HG02870 (cell line): ENCODE data around the gene ATXN1.

ENCODE experiments used
- ATAC-seq: cut with Tn5 transposase; IDR thresholded peaks from one replicate; pipeline ENCODE4 v1.9.1; 2021; ENCODE audit warnings: mild to moderate bottlenecking, moderate library complexity; ENCODE audit not compliant: unreplicated experiment

Gene ATXN1

DNA sequence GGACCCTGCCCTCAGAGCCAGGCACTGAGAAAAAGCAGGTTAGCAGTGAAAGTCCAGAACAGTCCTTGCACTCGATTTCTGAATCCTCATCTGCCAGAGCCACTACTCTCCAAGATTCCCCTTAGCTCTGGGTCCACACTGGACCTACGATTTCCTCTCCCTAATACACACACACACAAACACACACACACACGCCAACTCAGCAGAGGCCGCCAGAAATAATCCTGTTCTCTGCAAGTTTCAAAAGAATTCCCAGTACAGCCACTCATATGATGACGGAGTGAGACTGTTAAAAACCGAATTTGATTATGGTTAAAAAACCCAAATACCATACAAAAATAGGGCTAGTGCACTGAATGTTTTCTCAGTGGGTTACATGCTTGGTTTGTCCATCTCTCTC is 432.0 kb downstream of the ATXN1 start:
- no peak for ATAC-seq

DNA sequence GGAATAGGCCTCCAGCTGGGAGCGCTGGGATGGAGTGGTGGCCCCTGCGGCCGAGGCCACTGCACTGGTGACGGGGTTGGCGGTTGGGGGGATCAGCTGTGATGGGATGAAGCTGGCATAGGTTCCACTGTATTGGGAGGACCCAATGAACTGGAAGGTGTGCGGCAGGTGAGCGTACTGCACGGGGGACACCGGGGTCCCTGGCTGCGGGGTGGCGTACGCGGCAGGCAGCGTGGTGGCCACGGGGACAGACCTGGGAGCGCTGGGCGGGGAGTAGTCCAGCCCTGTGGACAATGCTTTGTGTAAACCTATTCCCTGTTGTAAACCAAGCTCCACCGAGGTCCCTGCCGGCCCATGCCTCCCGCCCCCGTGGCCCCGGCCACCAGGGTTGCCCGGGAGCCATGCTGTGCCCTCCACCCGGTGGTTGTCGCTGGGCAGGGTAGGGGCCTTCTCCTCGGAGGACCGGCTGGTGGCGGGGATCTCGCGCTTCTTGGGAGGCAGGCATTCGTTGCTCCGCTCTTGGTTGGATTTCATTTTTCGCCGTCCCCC is 433.4 kb downstream of the ATXN1 start:
- ATAC-seq = no peak

DNA sequence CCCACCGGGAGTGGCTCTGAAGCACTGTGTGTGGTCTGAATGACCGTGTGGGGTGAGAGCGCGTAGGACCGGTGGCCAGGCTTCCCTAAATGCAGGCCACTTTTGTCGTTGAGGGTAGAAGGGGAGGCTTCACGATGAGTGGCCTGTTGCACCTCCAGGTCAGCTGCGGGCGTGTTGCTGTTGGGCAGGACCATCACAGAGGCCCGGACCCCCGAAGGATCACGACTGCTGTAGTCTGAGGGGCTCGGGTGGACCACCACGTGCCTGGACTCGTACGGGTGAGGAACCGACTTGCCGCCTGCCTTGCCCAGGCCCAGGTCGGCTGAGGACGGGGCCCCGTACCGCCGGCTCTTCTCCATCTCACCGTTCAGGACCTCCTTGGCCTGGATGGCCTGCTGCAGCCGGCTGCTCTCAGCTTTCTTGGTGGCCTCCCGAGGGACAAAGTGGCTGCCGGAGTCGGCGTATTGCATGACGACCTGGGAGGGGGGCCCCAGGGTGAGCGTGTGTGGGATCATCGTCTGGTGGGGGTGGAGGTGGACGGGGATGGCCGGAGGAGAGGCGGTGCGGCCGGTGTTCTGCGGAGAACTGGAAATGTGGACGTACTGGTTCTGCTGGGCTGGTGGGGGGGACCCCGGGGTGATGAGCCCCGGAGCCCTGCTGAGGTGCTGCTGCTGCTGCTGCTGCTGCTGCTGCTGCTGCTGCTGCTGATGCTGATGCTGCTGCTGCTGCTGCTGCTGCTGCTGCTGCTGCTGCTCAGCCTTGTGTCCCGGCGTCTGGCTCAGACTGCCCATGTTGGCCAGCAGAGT is 434.1 kb downstream of the ATXN1 start:
- no peak for ATAC-seq

DNA sequence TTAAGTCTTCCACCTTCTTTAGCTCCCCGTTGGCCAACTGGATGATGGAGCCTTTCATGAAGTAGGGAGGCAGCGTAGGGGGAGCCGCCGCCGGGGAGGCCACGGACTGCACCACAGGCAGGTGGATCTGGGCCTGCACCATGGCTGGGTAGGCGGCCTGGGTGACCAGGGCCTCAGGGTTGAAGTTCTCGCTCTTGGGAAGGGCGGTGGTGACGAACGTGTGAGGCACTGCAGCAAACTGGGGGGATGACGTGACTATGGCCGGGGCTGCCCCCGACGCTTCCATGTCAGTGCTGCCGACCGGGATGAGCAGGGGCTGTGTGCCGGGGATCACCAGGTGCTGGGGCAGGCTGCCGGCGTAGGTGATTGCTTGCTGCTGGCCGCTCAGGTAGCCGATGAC is 434.7 kb downstream of the ATXN1 start:
- ATAC-seq = no peak

DNA sequence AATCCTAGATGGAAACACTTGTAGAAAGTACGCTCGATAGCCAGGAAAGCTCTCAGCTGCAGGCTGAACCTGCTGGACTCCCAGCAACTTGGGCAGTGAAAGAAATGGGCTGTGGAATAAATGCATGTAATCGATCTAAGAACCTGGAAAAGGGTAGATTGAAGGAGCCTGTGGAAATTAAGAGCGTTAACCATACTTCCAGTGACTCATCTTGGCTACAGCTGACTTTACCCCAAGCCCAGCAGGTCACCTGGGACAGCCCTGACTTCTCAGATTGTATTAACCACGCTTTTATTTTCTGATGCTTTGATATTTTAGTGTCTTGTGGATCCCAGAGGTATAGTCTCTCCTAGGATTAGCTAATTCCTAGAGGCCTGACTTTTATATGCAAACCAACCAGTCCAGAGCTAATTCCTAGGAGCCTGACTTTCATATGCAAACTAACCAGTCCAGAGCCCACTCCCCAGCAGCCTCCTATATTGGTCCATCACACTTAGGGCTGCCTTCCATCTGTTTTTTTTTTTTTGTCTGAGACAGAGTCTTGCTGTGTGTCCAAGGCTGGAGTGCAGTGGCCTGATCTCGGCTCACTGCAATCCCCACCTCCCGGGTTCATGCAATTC is 436.5 kb downstream of the ATXN1 start:
- no peak for ATAC-seq

DNA sequence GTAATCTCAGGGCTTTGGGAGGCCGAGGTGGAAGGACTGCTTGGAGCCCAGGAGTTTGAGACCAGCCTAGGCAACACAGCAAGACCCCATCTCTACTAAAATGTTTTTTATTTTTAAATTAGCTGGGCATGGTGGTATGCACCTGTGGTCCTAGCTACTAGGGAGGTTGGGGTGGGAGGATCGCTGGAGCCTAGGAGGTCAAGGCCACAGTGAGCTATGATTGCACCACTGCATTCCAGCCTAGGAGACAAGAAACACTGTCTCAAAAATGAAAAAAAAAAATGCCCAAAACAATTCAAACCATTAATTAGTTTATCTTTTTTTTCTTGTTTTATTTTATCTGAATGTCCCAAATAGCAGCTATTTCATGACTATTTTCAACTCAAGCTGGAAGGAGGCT is 437.1 kb downstream of the ATXN1 start:
- no peak for ATAC-seq

DNA sequence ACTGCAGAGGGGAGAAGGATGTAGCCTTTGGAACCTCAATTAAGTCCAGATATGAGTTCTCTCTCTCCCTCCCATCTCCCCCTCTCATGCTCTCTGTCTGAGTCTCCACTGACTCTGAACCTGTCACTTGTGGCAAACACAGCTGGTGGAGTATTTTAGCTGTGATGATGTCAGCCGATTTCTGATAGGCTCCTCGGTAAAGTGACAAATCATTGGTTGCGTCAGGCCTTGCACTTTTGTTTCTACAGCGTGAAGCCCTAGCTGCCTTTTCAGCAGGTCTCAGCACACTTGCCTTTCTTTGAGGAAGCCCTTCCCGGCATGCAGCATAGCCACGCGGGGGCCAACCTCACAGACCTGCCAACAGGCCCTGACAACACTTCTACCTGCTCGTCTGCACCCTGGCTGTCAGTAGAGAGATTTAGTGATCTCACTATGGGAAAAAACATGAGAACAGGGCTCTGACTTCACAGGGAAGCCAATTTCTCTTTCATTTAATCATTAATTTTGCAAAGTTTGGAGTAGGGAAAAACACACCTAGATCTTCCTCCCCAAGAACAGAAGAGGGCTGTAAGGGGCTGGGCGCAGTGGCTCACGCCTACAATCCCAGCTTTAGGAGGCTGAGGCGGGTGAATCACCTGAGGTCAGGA is 438.5 kb downstream of the ATXN1 start:
- peak; percentile 92 for ATAC-seq

DNA sequence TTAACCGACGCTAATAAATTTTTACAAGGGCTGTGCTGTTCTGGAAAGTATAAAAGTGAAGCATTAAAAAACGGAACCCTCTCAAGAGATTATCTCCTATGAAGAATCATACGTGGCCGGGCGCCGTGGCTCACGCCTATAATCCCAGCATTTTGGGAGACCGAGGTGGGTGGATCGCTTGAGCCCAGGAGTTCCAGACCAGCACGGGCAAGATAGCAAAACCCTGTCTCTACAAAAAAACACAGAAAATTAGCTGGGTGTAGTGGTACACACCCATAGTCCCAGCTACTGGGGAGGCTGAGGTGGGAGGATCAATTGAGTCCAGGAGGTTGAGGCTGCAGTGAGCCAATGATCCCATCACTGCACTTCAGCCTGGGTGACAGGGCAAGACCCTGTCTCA is 439.4 kb downstream of the ATXN1 start:
- ATAC-seq = no peak

DNA sequence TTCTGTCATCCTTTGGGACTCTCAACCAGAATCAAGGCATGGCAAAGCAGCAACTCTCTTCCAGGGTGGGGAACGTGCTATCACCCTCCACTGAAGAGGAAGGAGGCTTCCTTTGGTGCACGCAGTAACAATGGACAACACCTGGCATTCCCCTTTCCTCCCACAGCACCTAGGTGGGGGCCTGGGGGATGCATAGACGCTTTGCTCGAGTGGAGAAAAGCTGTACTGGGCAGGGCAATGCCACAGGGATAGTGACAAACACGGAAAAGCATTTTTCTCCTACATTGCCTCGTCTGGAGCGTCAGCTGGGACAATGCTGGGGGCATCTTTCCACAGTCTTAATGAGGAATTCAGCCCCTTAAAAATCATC is 439.9 kb downstream of the ATXN1 start:
- no peak for ATAC-seq

DNA sequence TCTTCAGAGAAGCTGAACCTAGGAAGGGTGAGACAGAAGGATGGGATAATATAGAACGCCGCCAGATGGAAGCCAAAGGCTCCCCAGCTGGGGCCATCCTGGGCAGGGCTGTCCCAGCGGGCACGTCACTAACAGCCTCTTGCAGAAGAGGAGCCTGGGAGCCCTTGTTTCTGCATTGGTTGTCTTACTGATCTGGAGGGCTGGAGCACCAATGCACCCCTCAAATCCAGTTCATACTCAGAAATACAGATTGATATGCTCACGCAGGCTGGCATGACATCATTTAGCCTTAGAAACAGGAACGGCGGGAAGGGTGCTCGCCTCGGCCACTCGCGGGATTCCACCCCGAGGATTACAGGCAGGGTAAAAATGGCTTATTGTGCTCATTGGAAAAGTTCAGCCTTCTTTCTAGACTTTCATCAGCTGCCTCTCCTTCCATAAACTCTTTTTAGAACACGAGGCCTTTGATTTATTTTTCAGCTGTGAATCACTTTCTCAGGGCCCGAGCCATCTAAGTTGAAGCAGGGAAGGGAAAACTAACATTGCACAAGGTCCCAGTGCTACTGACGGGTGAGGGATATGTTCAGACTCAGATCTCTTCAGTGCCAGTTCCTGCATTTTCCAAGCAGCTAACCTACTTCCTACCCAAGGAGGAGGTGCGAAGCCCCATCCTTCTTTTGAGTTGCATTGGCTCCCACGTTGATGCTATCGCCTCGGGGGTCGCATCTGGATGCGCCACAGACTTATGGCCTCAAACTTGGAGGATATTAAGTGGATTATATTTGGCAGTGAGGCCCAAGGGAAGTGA is 440.5 kb downstream of the ATXN1 start:
- ATAC-seq = no peak

DNA sequence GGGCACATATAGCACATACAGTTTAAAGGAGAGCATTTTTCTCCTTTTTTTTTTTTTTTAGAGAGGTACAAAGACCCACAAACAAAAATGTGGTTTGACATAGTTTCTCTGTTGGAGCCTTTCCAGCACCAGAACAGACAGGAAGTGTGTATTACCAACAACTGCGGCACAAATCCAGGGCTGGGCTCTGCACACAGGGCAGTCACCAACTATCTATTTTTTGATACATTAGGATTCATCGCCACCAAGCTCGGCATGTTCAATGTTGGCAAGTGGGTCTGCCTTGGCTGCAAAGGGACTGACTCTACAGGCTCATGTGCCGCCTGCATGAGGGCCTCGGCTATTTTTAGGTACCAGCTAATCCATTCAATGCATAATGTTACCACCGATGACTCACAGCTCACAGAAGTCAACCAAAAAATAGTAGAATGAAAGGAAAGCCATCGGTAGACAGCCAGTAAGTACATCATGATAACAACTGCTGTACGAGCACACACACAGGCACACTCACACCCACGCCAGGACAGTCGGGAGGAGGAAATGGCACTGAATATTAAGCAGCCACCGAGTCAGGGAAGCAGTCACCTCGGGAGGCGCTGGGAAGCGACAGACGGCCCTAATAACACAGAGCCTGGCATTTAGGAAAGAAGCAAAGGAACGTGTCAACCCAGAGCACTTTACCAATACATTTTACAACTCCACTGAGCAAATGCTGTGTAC is 441.3 kb downstream of the ATXN1 start:
- peak; percentile 44 for ATAC-seq

DNA sequence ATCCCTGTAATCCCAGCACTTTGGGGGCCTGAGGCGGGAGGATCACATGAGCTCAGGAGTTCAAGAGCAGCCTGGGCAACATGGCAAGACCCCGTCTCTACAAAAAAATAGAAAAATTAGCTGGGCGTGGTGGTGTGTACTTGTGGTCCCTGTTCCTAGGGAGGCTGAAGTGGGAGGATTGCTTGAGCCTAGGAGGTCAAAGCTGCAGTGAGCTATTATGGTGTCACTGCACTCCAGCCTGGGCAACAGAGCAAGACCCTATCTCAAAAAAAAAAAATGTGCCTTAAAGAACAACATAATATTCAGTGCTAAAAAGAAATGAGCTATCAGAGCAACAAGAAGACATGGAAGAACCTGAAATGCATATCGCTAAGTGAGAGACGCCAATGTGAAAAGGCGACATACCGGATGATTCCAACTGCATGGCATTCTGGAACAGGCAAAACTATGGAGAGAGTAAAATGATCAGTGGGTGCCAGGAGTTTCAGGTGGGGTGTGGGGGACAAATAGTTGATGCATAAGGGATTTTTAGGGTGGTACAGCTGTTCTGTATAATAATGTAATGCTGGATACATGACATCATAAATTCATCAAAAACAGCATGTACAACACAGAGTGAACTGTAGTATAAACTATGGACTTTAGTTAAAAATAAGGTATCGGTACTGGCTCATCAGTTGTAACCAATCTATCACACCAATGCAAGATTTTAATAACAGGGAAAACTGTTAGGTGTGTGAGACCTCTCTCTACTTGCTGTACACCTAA is 442.1 kb downstream of the ATXN1 start:
- no peak for ATAC-seq

DNA sequence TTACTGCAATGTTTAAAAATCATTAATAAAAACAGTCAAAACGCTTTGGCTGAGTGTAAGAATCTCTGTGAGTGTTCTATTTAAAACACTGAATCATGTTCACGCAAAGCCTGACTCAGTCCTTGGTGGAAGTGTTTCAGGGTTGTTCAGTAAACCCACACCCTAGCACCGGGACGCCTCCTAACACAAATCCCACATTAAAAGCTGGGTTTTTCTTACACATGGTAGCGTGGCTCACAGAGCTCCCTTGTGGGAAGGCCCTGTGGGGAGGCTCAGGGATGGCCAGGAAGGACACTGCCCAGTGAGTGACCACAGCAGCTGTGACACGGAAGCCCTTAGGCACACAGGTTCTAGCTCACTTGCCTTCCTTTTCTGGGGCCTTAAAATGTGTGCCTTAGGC is 442.7 kb downstream of the ATXN1 start:
- ATAC-seq = no peak

DNA sequence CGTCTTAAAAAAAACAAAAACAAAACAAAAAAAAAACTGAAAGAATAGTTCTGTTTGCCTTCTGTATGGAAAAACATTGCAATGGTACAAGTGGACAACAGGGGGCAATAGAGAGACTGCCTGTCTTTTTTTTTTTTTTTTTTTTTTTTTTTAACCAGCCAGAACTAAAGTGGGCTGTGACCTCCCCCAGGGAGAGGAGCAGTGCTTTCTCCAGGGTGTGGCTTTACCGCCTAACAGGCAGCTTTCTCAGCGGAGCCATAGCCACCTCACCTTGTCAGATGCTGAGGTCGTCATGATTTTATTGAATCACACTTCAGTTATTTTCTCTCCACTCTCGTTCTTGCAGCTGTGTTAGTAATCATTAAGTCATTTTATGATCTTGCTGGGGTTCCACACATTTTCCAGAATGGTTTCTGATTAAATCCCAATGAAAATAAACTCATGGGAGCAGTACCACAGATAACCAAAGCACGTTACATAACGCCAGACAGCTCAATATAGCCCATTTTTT is 444.5 kb downstream of the ATXN1 start:
- no peak for ATAC-seq

DNA sequence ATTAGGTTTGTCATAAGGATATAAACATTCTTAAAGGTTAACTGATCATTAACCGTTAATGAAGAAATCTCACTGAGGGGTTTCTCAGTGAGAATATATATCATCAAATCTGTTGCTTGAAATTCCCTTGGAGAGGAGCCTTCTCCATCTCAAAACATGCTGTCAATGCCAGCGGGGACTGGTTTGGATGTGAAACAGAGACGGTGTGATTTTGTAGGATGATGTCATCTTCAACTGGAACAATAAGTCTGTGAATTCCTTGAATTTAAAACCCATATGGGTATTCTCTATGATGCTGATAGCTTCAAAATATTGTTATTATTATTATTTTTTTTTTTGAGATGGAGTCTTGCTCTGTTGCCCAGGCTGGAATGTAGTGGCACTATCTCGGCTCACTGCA is 447.0 kb downstream of the ATXN1 start:
- no peak for ATAC-seq

DNA sequence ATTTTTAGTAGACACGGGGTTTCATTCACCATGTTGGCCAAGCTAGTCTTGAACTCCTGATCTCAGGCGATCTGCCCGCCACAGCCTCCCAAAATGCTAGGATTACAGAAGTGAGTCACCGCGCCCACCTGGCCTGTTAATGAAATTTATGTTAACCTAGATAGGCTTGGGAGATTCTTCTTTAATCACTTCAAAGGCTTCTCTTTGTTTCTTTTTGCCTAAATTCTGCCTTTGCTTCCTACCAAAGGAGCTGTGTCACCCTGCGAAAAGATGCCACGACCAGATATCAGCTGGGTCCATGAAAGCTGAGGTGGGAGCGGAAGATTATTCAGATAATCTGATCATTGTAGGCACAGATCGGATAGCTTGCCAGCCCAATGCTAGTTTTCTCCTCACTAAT is 447.5 kb downstream of the ATXN1 start:
- no peak for ATAC-seq

DNA sequence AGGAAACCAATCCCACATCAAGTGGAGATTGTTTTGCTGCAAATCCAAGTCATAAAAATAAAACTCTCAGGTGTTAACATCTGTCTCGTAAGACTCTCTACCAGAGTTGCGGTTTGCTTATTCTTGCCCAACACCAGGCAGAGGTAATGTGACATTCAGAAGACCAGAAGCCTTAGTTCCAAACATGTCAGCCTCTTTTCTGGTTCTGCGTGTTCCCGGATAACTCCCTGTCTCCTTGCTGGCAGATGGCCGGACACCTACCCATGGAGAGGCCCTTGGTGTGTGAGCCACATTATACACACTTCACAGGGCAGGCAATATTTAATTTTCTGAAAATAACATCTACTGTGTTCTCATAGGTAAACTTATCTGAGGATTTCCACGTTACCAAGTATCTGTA is 449.5 kb downstream of the ATXN1 start:
- ATAC-seq = no peak

DNA sequence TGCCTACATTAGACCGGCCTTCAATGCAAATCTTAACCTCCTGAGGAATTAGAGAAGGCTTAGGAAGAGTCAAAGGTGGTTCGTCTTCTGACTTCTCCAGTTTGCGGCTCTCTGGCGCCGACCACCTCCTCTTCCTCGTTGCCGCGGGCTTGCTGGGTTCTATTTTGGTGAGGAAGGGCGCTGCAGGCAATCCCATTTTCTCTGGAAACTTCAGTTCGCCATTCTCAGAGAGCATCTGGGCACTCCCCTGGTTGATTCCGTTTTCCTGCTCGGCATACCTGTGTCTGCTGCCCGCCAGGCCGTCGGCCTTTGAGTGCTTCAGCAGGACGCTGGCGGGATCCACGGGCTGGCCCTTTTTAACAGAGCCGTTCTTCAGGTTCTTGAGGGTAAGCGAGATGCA is 454.9 kb downstream of the ATXN1 start:
- ATAC-seq = no peak

DNA sequence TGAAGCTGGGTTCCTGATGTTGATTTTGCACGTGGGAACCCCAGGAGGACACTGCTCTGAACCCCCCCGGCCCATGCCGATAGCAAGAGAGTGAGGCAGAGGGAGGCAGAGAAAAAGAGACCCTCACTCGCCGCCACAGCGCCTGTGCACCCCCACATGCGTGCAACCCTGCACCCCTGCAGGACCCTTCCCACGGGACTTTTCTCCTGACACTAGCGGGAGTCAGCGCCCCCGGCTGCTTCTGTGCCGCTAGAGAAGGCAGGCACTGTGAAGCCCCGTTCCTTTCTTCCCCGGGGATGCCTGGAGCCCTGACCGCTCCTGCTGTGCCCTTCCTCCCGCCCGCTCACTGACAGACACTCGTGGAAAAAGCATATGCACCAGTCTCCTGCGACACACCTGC is 455.5 kb downstream of the ATXN1 start:
- ATAC-seq = peak; percentile 10
